Activated T-cell treated with anti-CD3 and anti-CD28 coated beads, Interleukin-2, amount 50 U/mL, for 1 hour (primary cell): Measurements from ENCODE around the gene LIPH.

ENCODE experiments used
- DNase-seq: peaks from one replicate; pipeline ENCODE4 v3.0.0-alpha.2; 2020

Gene LIPH

GRCh38 chr3:185539934-185540333, 12.5 kb downstream of the LIPH start:
- DNase-seq: no peak

- DNase-seq: no peak
These were observed 14.9 kb downstream of the LIPH start for GRCh38 chr3:185537369-185537970.

GRCh38 chr3:185534511-185534910, 17.9 kb downstream of the LIPH start:
- no peak for DNase-seq

GRCh38 chr3:185532901-185533300, 19.5 kb downstream of the LIPH start:
- DNase-seq: no peak

- no peak for DNase-seq
These were observed 21.5 kb downstream of the LIPH start for GRCh38 chr3:185530856-185531255.

GRCh38 chr3:185528532-185528931, 23.9 kb downstream of the LIPH start:
- DNase-seq: no peak

GRCh38 chr3:185527364-185527763, 25.0 kb downstream of the LIPH start:
- DNase-seq: no peak

GRCh38 chr3:185526349-185526951, 25.9 kb downstream of the LIPH start:
- no peak for DNase-seq

GRCh38 chr3:185521349-185522138, 30.8 kb downstream of the LIPH start:
- DNase-seq: no peak

- DNase-seq: no peak
These were observed 33.4 kb downstream of the LIPH start for GRCh38 chr3:185519021-185519420.

GRCh38 chr3:185517387-185518130, 34.8 kb downstream of the LIPH start:
- DNase-seq: no peak

GRCh38 chr3:185511711-185512110, 40.7 kb downstream of the LIPH start:
- DNase-seq: no peak

- no peak for DNase-seq
These were observed 43.9 kb downstream of the LIPH start for GRCh38 chr3:185508335-185508991.

GRCh38 chr3:185507883-185508282, 44.5 kb downstream of the LIPH start:
- DNase-seq: no peak

- no peak for DNase-seq
These were observed 47.8 kb downstream of the LIPH start for GRCh38 chr3:185504636-185505035.

GRCh38 chr3:185503521-185503920, 48.9 kb downstream of the LIPH start:
- DNase-seq: no peak

- DNase-seq: no peak
These were observed 49.4 kb downstream of the LIPH start for GRCh38 chr3:185502987-185503386.

- peak; percentile 91 for DNase-seq
These were observed 53.6 kb downstream of the LIPH start, which contains the start of gene TMEM41A for GRCh38 chr3:185498503-185499396. TSS of gene TMEM41A (minus strand) at chr3:185499035. CDS start at chr3:185498961, 74 bp downstream.

- no peak for DNase-seq
These were observed 62.1 kb downstream of the LIPH start for GRCh38 chr3:185490241-185490640.

GRCh38 chr3:185489462-185489861, 62.9 kb downstream of the LIPH start:
- DNase-seq: no peak

GRCh38 chr3:185488465-185488864, 63.9 kb downstream of the LIPH start:
- no peak for DNase-seq

- DNase-seq: no peak
These were observed 66.0 kb downstream of the LIPH start for GRCh38 chr3:185486394-185486793.
